ENCODE measurements around the gene ALOX12B. TPM values are rescaled to one million over a fixed set of nuclear protein-coding genes. Genes with fewer than 3 reads are reported as not detected.
A peak's percentile ranks its signal among the peaks of the same experiment; 100 is the strongest.

The ALOX12B gene
- total and polyA plus RNA-seq, 2 of the 13 experiments (the other 11 are each of a cell fraction or from before 2014, with no cell fraction given) = 0.13 TPM; not detected in 1

GRCh38 chr17:8066841-8067775, 20.4 kb downstream of the ALOX12B start:
- CTCF ChIA-PET (ENCODE audit: low intra/inter-chr PET ratio, low total read pairs) = no interaction called here
- BruUV-seq (replicated peaks) = no TSS peak
- in situ Hi-C loops (cut with HindIII; ENCODE audit: extremely low pct_ligation_motif_present, low pct_unique_long_range_greater_than_20kb) = no loop called here
- Histone ChIP-seq H2AFZ (ENCODE audit: low read length) (no peak overlapping the region), H3K79me2 (ENCODE audit: insufficient read depth, low read length) (no peaks in the 10 kb centered on the region), H4K20me1 (ENCODE audit: insufficient read depth, low read length) (peaks cover 21% of the 10 kb centered on the region), H3K9ac (ENCODE audit: insufficient read depth, low read depth, low read length) (no peak overlapping the region), H3K4me1 (ENCODE audit: insufficient read depth, low read length) (no peaks in the 10 kb centered on the region), H3K36me3 (replicated peaks in 1 of 2; ENCODE audit: control insufficient read depth in 1 of 2, insufficient read depth in 2 of 2, low read length in 2 of 2) (no peaks in the 10 kb centered on the region), H3K4me2 (ENCODE audit: low read depth, low read length) (no peak overlapping the region), H3K27me3 (ENCODE audit: control insufficient read depth in 1 of 2, insufficient read depth in 2 of 2, low read length in 2 of 2) (peaks cover 15 to 44% of the 10 kb centered on the region in 2 experiments), H3K27ac (ENCODE audit: extremely low read length, insufficient read depth, low read length) (no peak overlapping the region), H3K9me3 (ENCODE audit: low read length) (no peaks in the 10 kb centered on the region), H3K4me3 (replicated peaks in 1 of 3; ENCODE audit: insufficient read depth in 1 of 3, low read depth in 2 of 3, low read length in 3 of 3) (no peak overlapping the region)
- ATAC-seq (peak; percentile 20), DNase-seq (ENCODE audit: low spot score) (no peak), FAIRE-seq (no peak)
- intact Hi-C loops (cut with micrococcal nuclease; ENCODE audit: unreplicated experiment) = no loop called here
- WGBS (ENCODE audit: low lambda C conversion rate) = 25% methylated on average over 8 of the region's 15 CpGs
- POLR2A ChIA-PET = no interaction called here
- TF ChIP-seq TOPORS (CRISPR knock-in tag; IDR thresholded peaks at IDR 0.05) (0 out of 2 replicates have a peak, but pooled peaks have one; percentile 40), CSRNP1 (CRISPR knock-in tag; IDR thresholded peaks at IDR 0.05) (0 out of 2 replicates have a peak, but pooled peaks have one; percentile 31), NCOA5 (CRISPR knock-in tag; IDR thresholded peaks at IDR 0.05) (peak; percentile 19; the same call in 1 of the 2 replicates), POLR2AphosphoS5 (IDR thresholded peaks at IDR 0.05; ENCODE audit: low read depth, low read length) (peak; percentile 10; the same call in 1 of the 2 replicates), POLR2A (IDR thresholded peaks at IDR 0.05; ENCODE audit: insufficient read depth in 1 of 2, low read depth in 2 of 2, low read length in 2 of 2) (peak in 1 of 2 experiments; percentile 45; a peak in 1 of 4 replicates), ZNF574 (CRISPR knock-in tag; IDR thresholded peaks at IDR 0.05) (0 out of 2 replicates have a peak, but pooled peaks have one; percentile 2), ATF4 (CRISPR knock-in tag; IDR thresholded peaks at IDR 0.05) (no peak), BORCS8-MEF2B (CRISPR knock-in tag; IDR thresholded peaks at IDR 0.05) (no peak), ZNF687 (CRISPR knock-in tag; IDR thresholded peaks at IDR 0.05) (peak; percentile 41), PBX2 (CRISPR knock-in tag; IDR thresholded peaks at IDR 0.05) (no peak)

Measured in HepG2 (cell line).